Measurements from ENCODE around the gene PDLIM1. TPM values are rescaled to one million over a fixed set of nuclear protein-coding genes. Genes with fewer than 3 reads are reported as not detected.
"Not testable (repeated sequence)": the region's sequence is repeated elsewhere in the genome, so short reads cannot be mapped to it uniquely, and the experiment has no call there.

PDLIM1 gene
- total RNA-seq, 1 experiment from 2014 or later = 4.4 TPM

GRCh38 chr10:95236068-95236903, 54.5 kb downstream of the PDLIM1 start:
- no peak for DNase-seq (ENCODE audit: low read depth, low spot score)
- in situ Hi-C loops (cut with HindIII; ENCODE audit: low pct_unique_long_range_greater_than_20kb, low sequenced_read_pairs) = no loop called here

DNA sequence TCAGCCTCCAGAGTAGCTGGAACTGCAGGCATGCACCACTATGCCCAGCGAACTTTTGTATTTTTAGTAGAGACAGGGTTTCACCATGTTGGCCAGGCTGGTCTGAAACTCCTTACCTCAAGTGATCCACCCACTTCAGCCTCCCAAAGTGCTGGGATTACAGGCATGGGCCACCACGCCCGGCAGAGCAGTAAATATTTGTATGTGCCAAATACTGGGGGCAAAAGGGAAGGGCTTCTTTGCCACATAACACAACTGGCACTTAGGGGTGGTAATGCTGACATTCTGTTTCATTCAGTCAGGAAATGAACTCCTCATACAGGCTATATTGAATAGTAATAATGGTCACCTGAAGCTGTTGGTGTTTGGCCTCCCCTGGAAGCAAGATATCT, 55.1 kb downstream of the PDLIM1 start:
- in situ Hi-C loops (cut with HindIII; ENCODE audit: low pct_unique_long_range_greater_than_20kb, low sequenced_read_pairs) = no loop called here
- DNase-seq (ENCODE audit: low read depth, low spot score) = no peak

DNA sequence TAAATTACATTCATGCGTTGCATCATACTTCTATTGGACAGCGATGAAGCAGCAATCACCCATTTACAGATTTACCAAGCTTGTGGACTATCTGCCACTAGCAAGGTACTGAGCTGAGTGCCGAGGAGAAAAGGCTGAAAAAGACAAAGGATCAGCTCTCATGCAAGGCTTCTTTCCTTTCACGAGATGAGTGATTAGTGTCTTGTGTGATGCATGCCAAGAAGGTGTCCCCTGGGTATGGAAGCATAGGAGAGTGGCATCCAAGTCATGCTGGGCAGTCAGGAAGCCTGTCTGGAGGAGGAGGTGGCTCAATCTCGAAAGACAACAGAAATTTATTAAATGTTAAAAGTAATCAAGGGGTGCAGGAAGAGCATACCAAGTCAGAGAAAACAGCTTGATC, 55.9 kb downstream of the PDLIM1 start:
- DNase-seq (ENCODE audit: low read depth, low spot score) = no peak
- in situ Hi-C loops (cut with HindIII; ENCODE audit: low pct_unique_long_range_greater_than_20kb, low sequenced_read_pairs) = no loop called here

DNA sequence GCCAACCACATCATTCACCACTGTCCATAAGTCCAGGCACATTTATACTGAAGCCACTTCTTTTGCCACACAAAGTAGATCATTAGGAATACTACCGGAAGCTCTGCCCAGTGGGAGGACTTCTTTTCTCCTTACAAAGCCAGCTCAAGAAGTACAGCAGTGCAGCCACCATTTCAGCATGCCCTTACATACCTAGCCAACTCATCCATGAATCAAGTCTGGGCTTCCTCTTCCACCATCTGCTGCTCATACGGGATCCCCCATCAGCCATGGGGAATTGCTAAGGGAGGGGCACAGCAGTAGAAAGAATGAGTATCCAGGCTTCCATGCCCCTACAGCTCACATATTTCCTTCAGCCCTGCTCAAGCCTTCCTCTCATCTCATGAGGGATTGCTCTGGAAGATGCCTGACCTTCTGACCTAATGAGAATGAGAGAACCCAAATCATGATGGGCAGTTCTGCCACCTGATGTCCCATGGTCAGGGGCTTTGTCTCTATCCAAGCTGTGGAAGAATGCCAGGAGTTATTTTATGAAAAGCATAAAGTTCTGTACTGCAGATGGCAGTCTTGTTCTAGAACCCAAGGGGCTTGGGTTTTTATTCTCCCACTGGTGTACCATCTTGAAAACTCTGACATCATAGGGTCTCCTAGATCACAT, 57.3 kb downstream of the PDLIM1 start:
- no peak for DNase-seq (ENCODE audit: low read depth, low spot score)
- in situ Hi-C loops (cut with HindIII; ENCODE audit: low pct_unique_long_range_greater_than_20kb, low sequenced_read_pairs) = no loop called here

- in situ Hi-C loops (cut with HindIII; ENCODE audit: low pct_unique_long_range_greater_than_20kb, low sequenced_read_pairs); DNase-seq (ENCODE audit: low read depth, low spot score): not testable (repeated sequence)
These were observed 59.9 kb downstream of the PDLIM1 start for GRCh38 chr10:95230677-95231586.

DNA sequence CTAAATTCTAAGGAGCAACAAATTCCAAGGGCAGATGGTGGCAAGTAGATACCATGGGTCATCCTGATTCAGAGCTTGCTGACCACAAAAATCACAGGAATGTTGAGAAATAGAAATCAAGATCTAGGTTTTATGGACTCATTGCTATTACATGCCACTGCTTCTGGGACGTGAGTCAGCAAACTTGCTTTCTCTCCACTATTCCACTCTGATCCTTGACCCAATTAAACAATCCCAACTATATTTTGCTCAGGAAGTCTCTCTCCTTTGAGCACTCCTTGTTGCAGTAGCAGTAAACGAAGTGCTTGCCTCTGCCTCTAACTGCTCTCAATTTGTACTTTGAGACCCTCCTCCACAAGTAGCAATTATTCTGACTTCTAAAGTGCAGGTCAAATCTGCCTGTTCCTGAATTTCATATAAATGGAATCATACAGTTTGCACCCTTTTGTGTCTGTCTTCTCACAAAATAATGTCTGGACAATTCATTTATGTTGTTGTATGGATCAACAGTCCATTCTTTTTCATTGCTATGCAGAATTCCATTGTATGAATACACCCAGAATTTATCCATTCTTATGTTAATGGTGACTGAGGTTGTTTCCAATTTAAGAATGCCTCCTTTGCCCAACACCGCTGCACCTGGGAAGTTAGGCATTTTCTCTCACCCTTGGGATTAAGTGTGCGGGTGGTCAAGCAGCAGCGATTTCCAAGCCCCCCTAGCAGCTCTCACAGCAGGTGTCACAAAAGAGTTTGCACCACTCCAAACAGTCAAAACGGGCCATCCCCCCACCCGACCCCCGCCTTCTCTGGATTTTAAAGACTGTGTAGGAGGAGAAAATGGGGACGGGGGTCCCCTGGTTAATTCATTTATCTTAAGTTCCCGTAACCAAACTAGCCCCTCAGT, 60.8 kb downstream of the PDLIM1 start:
- DNase-seq (ENCODE audit: low read depth, low spot score) = peak; percentile 7
- in situ Hi-C loops (cut with HindIII; ENCODE audit: low pct_unique_long_range_greater_than_20kb, low sequenced_read_pairs) = no loop called here

- in situ Hi-C loops (cut with HindIII; ENCODE audit: low pct_unique_long_range_greater_than_20kb, low sequenced_read_pairs); DNase-seq (ENCODE audit: low read depth, low spot score): not testable (repeated sequence)
These were observed 61.7 kb downstream of the PDLIM1 start for GRCh38 chr10:95228934-95229723.

GRCh38 chr10:95225136-95225535, 65.7 kb downstream of the PDLIM1 start:
- in situ Hi-C loops (cut with HindIII; ENCODE audit: low pct_unique_long_range_greater_than_20kb, low sequenced_read_pairs) = no loop called here

GRCh38 chr10:95221124-95221523, 69.7 kb downstream of the PDLIM1 start:
- DNase-seq (ENCODE audit: low read depth, low spot score) = no peak
- in situ Hi-C loops (cut with HindIII; ENCODE audit: low pct_unique_long_range_greater_than_20kb, low sequenced_read_pairs) = no loop called here

More at GRCh38 chr10:95225136-95225535, 65.7 kb downstream of the PDLIM1 start:
- DNase-seq (ENCODE audit: low read depth, low spot score) = no peak

GRCh38 chr10:95220539-95220938, 70.3 kb downstream of the PDLIM1 start:
- no peak for DNase-seq (ENCODE audit: low read depth, low spot score)
- in situ Hi-C loops (cut with HindIII; ENCODE audit: low pct_unique_long_range_greater_than_20kb, low sequenced_read_pairs) = no loop called here

DNA sequence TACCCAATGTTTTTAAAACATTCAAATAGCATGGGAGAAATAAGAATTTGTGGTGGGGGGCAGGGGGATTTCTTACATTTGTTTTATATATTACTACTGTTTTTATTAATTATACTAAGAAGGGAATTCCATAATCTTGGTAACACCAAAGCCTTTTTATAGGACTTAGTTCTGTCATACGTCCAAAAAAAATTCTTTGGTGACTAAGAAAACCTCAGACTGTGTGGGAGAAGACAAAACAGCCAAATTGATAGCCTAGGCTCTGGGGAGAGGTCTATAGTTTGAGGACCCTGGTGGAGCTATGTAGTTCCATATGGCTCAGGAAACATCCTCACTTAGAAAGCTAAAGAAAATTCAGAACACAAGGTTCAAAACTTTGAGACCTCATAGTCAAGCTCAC, 73.3 kb downstream of the PDLIM1 start:
- no peak for DNase-seq (ENCODE audit: low read depth, low spot score)

DNA sequence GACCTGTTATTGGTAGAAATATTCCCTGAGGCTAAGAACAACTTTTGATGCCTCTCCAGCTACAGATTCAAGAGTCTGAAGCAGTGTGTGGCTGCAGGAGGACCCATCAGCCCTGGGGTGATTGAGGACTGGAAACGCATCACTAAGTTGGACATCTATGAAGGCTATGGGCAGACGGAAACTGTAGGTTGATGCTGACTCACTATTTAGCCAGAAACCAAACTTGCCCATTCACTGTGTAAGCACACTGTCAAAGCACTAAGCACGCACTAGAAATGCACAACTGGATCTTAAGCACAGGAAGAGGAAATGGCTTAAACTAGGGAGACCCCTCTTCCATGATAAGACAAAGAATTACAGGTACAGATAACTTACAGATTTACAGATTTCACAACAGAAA, 76.0 kb downstream of the PDLIM1 start:
- in situ Hi-C loops (cut with HindIII; ENCODE audit: low pct_unique_long_range_greater_than_20kb, low sequenced_read_pairs) = no loop called here
- DNase-seq (ENCODE audit: low read depth, low spot score) = no peak

More for the DNA sequence above, 73.3 kb downstream of the PDLIM1 start:
- in situ Hi-C loops (cut with HindIII; ENCODE audit: low pct_unique_long_range_greater_than_20kb, low sequenced_read_pairs) = no loop called here

DNA sequence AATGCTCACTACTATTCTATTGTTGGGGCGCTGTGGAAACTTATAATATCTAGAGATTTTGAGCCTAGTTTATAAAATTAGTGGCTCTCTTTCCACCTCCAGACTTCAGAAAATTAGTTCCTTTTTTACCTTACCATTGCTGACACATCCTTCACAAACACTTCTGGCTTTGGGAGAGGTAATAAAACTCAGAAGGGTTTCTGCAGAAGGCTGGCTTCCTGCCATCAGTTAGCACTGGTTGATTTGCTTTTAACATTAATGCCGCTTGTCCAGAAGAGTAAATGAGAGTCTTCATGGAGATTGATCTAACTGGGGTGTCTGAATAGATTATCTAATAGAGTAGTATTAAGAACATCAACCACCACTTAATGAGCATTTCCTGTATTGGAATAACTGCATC, 76.4 kb downstream of the PDLIM1 start:
- no peak for DNase-seq (ENCODE audit: low read depth, low spot score)
- in situ Hi-C loops (cut with HindIII; ENCODE audit: low pct_unique_long_range_greater_than_20kb, low sequenced_read_pairs) = no loop called here

- in situ Hi-C loops (cut with HindIII; ENCODE audit: low pct_unique_long_range_greater_than_20kb, low sequenced_read_pairs) = no loop called here
These were observed 79.1 kb downstream of the PDLIM1 start for GRCh38 chr10:95211606-95212279.

DNA sequence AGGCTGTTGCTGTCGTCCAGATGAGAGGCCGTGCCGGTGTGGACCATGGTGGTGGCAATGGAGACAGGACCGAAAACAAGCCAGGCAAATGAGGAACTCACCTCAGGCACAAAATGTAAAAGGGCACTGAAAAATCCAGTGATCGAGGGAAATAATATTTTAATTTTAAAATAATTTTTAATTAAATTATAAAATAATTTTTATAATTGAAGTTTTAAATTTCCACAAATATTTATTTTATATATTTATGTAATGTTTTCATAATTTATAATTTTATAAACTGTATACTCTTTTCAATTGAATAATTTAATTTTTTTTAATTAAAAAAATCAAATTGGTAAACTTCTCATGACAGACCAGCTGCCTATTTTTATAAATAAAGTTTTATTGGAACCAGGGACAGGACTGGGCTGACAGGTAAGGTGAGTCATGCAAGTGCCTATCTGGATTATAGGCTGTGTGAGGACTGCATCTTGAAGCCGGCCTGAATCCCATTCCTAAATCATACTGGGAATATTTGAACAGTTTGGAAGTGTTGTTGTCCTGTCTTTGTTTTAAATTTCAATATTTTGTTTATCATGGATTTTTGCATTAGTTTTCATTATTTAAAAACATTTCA, 81.2 kb downstream of the PDLIM1 start:
- DNase-seq (ENCODE audit: low read depth, low spot score) = no peak
- in situ Hi-C loops (cut with HindIII; ENCODE audit: low pct_unique_long_range_greater_than_20kb, low sequenced_read_pairs) = no loop called here

More at GRCh38 chr10:95211606-95212279, 79.1 kb downstream of the PDLIM1 start:
- DNase-seq (ENCODE audit: low read depth, low spot score) = no peak
